Sigmoid colon (tissue), 4 donors: Measurements from ENCODE around the gene CST8.

Source experiments
- EP300 ChIP-seq, 4 donors: sonication (generic); formaldehyde crosslinking; IDR thresholded peaks; one replicate each; pipeline ENCODE4 v1.6.1; 2017; ENCODE audit warnings: antibody characterized with exemption in 4 of 4
- TF ChIP-seq, protein P1 (sequence below), 4 experiments: fragments of 450-650 bp in 3 of 4; fragments of 200-600 bp in 1 of 4; IDR thresholded peaks; one replicate each; pipeline ENCODE4 v1.5.1; 2016 to 2019; ENCODE audit warnings: antibody characterized with exemption in 4 of 4, mild to moderate bottlenecking in 3 of 4, moderate library complexity in 2 of 4

DNA sequence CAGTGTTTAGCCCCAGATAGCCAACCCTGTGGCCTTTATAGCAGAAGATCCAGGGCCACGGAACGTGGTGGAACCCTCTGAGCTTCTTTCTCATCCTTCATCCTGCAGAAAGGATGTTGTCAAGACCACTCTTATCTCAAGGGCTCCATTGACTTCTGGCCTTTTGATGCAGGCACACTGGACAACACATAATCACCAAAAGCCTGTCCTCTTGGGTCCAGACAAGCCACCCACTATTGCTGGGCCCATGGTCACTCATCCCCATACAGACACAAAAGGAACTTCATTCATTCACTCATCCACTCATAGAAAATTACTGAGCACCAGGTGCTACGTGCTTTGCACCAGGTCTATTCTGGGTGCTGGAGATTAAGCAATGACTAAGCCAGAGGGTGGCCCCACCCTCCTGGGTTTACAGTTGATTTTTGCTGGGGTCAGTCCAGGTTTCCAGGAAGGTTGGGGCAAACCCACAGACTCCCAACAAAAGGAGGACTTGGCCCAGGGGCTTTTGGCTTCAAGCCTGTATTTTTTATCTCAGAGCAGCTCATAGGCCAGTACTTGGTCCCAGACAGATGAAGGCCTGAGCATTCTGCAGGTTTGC lies 2.4 kb downstream of the CST8 start:
- TF ChIP-seq, protein P1, sequence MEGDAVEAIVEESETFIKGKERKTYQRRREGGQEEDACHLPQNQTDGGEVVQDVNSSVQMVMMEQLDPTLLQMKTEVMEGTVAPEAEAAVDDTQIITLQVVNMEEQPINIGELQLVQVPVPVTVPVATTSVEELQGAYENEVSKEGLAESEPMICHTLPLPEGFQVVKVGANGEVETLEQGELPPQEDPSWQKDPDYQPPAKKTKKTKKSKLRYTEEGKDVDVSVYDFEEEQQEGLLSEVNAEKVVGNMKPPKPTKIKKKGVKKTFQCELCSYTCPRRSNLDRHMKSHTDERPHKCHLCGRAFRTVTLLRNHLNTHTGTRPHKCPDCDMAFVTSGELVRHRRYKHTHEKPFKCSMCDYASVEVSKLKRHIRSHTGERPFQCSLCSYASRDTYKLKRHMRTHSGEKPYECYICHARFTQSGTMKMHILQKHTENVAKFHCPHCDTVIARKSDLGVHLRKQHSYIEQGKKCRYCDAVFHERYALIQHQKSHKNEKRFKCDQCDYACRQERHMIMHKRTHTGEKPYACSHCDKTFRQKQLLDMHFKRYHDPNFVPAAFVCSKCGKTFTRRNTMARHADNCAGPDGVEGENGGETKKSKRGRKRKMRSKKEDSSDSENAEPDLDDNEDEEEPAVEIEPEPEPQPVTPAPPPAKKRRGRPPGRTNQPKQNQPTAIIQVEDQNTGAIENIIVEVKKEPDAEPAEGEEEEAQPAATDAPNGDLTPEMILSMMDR (IDR thresholded peaks at IDR 0.05), result no peak
- TF ChIP-seq EP300 (IDR thresholded peaks at IDR 0.05), result no peak
